ENCODE measurements around the gene VIPR1.
"Not testable (repeated sequence)": the region's sequence is repeated elsewhere in the genome, so short reads cannot be mapped to it uniquely, and the experiment has no call there.

Gene VIPR1

DNA sequence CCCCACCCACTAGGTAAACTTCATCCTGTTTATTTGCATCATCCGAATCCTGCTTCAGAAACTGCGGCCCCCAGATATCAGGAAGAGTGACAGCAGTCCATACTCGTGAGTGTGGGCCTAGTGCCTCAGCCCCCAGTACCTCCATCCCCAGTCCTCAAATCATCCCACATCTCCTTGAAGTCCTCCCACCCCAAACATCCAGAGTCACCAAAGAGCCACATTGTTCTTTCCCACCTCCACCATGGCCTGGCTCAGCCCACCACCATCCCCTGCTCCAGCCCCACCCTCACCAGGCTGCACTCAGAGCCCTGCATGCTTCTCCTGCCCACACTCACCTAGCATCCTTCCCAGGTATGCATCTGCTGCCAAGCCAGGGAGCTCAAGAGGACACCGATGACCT, 29.8 kb downstream of the VIPR1 start:
- DNase-seq (ENCODE audit: low read depth in 2 of 2): no peak

DNA sequence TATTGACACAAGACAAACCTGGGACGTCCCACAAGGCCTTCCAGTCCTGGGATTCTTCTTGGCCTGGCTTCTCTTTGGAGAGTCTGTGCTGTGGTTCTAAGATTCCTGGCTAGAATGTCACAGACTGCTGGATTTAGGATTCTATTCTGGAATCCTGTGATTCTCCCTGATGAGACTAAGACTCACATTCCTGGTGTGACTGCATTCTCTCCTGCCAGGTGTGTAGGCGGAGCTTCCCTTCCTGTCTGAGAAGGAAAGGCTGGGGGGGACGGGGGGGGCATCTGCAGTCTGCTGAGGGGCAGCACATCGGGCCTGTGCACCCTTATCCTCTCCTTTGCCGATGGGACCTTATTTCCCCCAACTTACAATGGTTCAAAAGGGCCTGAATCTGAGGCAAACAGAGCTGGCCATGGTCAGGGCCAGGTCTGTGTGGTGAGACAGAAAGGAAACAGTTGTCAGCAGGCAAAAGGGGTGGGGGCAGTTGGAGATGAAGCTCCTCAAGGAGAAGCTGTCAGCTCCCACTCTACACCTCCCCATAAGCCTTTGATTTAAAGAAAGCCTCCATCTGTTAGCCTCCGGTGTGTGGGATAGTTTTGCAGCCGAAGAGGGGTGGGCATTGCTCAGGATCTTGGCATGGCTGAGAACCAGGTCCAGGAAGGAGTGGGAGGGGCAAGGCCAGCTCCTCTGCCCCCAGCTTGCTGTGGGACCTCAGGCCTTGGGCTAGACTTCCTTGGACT, 30.9 kb downstream of the VIPR1 start:
- no peak for DNase-seq (ENCODE audit: low read depth in 2 of 2)

GRCh38 chr3:42535981-42536784, 33.7 kb downstream of the VIPR1 start:
- peak; percentile 7 to 17 for DNase-seq (ENCODE audit: low read depth in 2 of 2)

- DNase-seq (ENCODE audit: low read depth in 2 of 2): no peak
These were observed 34.9 kb downstream of the VIPR1 start for GRCh38 chr3:42537350-42537749.

- DNase-seq (ENCODE audit: low read depth in 2 of 2): peak; percentile 22 to 34
These were observed 37.6 kb downstream of the VIPR1 start for GRCh38 chr3:42539871-42540714.

GRCh38 chr3:42541079-42541478, 38.6 kb downstream of the VIPR1 start:
- DNase-seq (ENCODE audit: low read depth in 2 of 2): no peak

DNA sequence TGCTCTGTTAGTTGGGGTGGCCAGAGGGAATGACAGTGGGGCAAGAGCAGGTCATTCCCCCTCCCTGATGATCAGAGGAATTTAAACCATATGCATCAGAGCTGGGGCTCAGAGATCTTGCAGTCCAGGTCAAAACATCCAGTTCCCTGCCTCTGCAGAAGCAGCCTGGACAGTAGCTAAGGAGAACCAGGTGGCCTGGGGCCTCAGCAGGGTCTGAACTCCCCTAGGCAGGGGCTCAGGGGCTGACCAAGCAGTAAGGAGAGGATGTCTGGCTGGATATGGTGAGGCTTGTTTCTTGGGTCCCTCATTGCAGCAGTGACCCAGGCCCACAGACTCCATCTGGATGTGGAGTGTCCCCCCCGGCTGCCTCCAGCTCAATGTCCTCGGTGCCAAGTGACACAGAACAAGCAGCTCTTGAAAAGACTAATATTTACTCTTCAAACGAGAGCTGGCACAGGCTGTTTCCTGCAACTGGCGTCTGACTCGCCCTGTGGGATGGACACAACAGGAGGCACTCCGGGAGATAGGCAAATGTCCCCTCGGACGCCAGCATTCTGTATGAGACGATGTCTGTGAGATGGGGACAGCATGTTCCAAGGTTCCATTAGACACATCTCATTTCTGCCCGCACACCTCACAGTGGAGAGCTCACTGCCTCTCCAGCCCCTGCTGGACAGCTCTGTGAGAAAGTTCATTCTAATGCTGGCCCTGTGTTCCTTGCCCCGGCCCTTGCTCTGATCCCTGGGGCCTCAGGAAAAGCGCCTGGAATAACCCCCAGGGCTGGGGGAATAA, 42.2 kb downstream of the VIPR1 start:
- DNase-seq (ENCODE audit: low read depth in 2 of 2): no peak

GRCh38 chr3:42545284-42545900, 42.9 kb downstream of the VIPR1 start:
- no peak for DNase-seq (ENCODE audit: low read depth in 2 of 2)

DNA sequence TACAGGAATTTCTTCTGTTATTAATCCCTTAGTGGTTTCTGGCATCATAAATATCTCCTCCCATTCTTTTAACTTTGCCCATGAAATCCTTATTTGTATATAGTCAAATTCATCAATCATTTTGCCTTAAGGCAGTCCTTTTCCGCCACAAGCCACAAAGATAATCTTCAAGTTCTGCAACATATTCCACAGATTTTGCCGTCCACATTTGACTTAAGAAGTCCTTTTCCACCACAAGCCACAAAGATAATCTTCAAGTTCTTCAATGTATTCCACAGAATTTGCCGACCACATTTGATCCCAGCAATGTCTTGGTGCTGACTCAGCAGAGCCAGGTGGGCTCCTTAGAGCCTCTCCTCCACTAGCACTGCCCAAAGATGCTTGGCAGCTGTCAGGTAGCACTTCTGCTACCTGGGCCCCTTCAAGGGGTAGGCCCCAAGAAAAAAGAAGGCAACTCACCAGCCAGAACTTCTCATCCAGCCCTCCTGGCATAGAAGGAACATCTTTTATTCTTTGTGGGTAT, 44.3 kb downstream of the VIPR1 start:
- DNase-seq (ENCODE audit: low read depth in 2 of 2): no peak

- DNase-seq (ENCODE audit: low read depth in 2 of 2): peak; percentile 20
These were observed 45.0 kb downstream of the VIPR1 start for GRCh38 chr3:42547401-42547945.

DNA sequence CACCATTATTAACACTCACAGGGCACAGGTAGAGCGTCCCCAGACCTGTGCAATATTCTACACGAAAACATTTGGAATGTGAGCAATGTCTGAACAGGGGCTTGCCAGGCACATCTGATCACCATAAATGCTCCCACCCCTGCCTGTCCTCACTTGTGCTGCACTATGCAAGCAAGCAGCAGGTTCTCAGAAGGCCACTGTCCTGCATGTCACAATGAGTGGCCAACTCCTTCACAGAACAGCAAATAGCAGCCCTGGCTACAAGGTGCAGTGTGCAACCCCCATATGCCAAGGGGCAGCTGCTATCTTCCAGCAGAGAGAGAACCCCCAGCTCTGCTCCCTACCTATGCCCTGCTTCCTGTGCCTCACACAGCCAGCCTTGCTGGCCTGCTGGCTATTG, 46.7 kb downstream of the VIPR1 start:
- no peak for DNase-seq (ENCODE audit: low read depth in 2 of 2)

GRCh38 chr3:42550250-42550649, 47.8 kb downstream of the VIPR1 start:
- DNase-seq (ENCODE audit: low read depth in 2 of 2): no peak

GRCh38 chr3:42552830-42553229, 50.4 kb downstream of the VIPR1 start:
- DNase-seq (ENCODE audit: low read depth in 2 of 2): no peak

DNA sequence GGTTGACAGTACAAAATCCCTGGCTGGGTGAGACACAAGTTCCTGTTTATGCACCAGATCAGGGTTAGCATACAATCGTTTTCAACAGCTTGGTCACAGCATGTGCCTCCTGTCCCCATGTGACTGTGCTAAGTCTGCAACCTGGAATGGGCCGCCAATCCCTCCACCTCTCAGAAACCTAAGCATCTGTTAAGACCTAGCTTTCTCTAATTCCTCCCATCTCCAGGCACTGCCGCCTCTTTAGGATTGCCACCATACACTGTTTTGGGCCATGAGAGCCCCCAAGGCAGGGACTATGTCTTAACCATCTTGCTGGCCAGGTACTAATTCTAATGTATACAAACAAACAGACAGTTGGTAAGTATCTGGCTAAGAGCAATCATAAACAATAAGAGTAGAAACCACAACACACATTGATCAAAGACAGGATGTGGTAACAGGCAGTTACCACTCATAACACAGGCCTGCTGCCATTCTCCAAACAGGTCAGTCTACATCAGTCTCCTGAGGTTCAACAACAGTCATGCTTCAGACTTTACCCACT, 53.7 kb downstream of the VIPR1 start:
- no peak for DNase-seq (ENCODE audit: low read depth in 2 of 2)

- DNase-seq (ENCODE audit: low read depth in 2 of 2): not testable (repeated sequence)
These were observed 54.4 kb downstream of the VIPR1 start for GRCh38 chr3:42556817-42557216.

- no peak for DNase-seq (ENCODE audit: low read depth in 2 of 2)
These were observed 55.4 kb downstream of the VIPR1 start for GRCh38 chr3:42557854-42558253.

GRCh38 chr3:42562047-42562907, 59.8 kb downstream of the VIPR1 start:
- DNase-seq (ENCODE audit: low read depth in 2 of 2): no peak

- DNase-seq (ENCODE audit: low read depth in 2 of 2): no peak
These were observed 67.2 kb downstream of the VIPR1 start for GRCh38 chr3:42569593-42570142.

GRCh38 chr3:42572278-42572677, 69.8 kb downstream of the VIPR1 start:
- no peak for DNase-seq (ENCODE audit: low read depth in 2 of 2)
